ENCODE data around the gene CDKAL1.

The CDKAL1 gene

DNA sequence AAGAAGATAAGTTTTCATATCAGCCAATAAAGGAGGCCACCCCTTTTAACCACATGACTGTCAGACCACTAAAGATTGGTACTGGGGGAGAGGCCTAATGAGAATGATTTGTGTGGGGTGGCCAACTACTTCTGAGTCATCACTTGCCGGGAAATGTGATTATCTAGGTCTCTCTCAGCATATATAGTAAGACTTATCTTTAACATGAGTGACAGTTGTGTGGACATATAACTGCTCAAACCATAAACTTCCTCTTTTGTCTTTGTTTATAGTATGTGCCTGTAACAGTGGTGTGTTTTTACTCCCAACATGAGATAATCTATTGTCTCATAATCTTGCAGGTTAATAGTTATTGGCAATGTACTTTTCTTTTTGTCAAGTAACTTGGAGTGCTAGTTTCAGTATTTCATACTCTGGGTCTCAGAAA is 312.4 kb downstream of the CDKAL1 start:
- TF ChIP-seq, protein P1, sequence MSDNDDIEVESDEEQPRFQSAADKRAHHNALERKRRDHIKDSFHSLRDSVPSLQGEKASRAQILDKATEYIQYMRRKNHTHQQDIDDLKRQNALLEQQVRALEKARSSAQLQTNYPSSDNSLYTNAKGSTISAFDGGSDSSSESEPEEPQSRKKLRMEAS (IDR thresholded peaks at IDR 0.05) = no peak
- TF ChIP-seq ZBTB7A (IDR thresholded peaks at IDR 0.05; ENCODE audit: low read depth) (no peak), CREB1 (IDR thresholded peaks at IDR 0.05; ENCODE audit: low read depth) (no peak), TCF12 (IDR thresholded peaks at IDR 0.05; ENCODE audit: low read depth) (no peak), TAF1 (IDR thresholded peaks at IDR 0.05; ENCODE audit: low read depth) (no peak), TEAD4 (IDR thresholded peaks at IDR 0.05) (no peak), CEBPB (IDR thresholded peaks at IDR 0.05) (no peak), NFIC (IDR thresholded peaks at IDR 0.05) (no peak), RAD21 (IDR thresholded peaks at IDR 0.05; ENCODE audit: low read depth) (no peak), EGR1 (IDR thresholded peaks at IDR 0.05) (no peak)
- TF ChIP-seq, protein P2, sequence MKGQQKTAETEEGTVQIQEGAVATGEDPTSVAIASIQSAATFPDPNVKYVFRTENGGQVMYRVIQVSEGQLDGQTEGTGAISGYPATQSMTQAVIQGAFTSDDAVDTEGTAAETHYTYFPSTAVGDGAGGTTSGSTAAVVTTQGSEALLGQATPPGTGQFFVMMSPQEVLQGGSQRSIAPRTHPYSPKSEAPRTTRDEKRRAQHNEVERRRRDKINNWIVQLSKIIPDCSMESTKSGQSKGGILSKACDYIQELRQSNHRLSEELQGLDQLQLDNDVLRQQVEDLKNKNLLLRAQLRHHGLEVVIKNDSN (IDR thresholded peaks at IDR 0.05) = no peak
- TF ChIP-seq, protein P3, sequence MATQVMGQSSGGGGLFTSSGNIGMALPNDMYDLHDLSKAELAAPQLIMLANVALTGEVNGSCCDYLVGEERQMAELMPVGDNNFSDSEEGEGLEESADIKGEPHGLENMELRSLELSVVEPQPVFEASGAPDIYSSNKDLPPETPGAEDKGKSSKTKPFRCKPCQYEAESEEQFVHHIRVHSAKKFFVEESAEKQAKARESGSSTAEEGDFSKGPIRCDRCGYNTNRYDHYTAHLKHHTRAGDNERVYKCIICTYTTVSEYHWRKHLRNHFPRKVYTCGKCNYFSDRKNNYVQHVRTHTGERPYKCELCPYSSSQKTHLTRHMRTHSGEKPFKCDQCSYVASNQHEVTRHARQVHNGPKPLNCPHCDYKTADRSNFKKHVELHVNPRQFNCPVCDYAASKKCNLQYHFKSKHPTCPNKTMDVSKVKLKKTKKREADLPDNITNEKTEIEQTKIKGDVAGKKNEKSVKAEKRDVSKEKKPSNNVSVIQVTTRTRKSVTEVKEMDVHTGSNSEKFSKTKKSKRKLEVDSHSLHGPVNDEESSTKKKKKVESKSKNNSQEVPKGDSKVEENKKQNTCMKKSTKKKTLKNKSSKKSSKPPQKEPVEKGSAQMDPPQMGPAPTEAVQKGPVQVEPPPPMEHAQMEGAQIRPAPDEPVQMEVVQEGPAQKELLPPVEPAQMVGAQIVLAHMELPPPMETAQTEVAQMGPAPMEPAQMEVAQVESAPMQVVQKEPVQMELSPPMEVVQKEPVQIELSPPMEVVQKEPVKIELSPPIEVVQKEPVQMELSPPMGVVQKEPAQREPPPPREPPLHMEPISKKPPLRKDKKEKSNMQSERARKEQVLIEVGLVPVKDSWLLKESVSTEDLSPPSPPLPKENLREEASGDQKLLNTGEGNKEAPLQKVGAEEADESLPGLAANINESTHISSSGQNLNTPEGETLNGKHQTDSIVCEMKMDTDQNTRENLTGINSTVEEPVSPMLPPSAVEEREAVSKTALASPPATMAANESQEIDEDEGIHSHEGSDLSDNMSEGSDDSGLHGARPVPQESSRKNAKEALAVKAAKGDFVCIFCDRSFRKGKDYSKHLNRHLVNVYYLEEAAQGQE (IDR thresholded peaks at IDR 0.05; ENCODE audit: low read depth) = no peak

DNA sequence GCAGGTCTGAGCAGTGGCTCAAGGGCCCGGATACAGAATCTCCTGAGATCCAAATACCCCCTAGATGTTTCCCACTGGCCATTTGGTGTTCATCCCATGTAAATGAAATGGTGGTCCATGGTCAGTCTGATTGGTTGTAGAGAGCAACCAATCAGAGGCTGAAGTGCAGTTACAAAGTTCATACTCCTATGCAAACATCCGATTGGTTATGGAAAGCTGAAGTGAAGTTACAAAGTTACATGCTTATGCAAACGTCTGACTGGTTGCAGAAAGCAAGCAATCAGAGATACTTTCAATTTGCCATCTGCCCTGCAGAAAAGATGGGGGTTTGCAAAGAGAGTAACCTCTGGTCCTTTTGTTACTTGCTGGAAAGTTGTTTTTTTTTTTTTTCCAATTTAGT is 313.6 kb downstream of the CDKAL1 start:
- TF ChIP-seq ZBTB7A (IDR thresholded peaks at IDR 0.05; ENCODE audit: low read depth) = no peak
- no peak for TF ChIP-seq FOXM1 (IDR thresholded peaks at IDR 0.05; ENCODE audit: borderline replicate concordance, low read depth)
- no peak for TF ChIP-seq TEAD4 (IDR thresholded peaks at IDR 0.05)
- no peak for TF ChIP-seq NFIC (IDR thresholded peaks at IDR 0.05)
- TF ChIP-seq, protein P1 (IDR thresholded peaks at IDR 0.05) = no peak
- no peak for TF ChIP-seq YY1 (IDR thresholded peaks at IDR 0.05; ENCODE audit: low read depth)
- TF ChIP-seq RAD21 (IDR thresholded peaks at IDR 0.05; ENCODE audit: low read depth) = no peak
- TF ChIP-seq TAF1 (IDR thresholded peaks at IDR 0.05; ENCODE audit: low read depth) = no peak
- TF ChIP-seq TCF12 (IDR thresholded peaks at IDR 0.05; ENCODE audit: low read depth) = no peak
- no peak for TF ChIP-seq EP300 (IDR thresholded peaks at IDR 0.05; ENCODE audit: borderline replicate concordance)
- TF ChIP-seq CEBPB (IDR thresholded peaks at IDR 0.05) = no peak
- TF ChIP-seq, protein P3 (IDR thresholded peaks at IDR 0.05; ENCODE audit: low read depth) = no peak
- no peak for TF ChIP-seq CREB1 (IDR thresholded peaks at IDR 0.05; ENCODE audit: low read depth)
- TF ChIP-seq EGR1 (IDR thresholded peaks at IDR 0.05) = no peak
- TF ChIP-seq, protein P2 (IDR thresholded peaks at IDR 0.05) = no peak

DNA sequence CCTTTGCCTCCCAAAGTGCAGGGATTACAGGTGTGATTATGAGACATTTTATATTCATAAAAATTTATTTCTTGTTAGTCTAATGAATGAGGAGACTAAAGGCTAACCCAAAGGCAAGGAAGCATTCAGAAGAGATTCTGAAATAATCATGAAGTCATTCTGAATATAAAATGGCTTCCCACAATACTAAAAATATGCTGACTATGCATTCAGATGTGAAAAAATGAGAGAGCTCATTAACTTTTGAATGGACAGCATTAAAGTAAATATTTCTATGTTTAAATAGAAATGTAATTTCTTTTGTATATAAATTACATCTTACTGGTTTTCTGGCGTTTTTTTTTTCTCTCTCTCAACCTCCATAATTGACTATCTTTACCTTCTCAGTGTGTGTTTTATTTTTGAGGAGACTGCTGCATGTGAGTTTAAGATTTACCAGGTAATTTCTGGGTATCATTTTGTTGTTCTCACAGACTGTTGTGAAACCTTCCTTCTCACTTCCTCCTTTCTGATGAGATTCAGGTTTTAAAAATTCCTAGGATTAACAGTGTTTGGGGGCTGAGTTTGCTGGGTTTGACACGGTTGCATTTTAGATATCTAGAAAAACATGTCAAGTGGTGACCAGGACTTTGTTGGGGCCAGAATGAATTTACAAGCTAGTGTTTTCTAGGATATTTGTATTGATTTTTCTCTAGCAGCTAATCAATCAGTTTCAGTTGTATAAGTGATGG is 316.6 kb downstream of the CDKAL1 start:
- no peak for TF ChIP-seq ZBTB7A (IDR thresholded peaks at IDR 0.05; ENCODE audit: low read depth)
- no peak for TF ChIP-seq CEBPB (IDR thresholded peaks at IDR 0.05)
- TF ChIP-seq TEAD4 (IDR thresholded peaks at IDR 0.05) = no peak
- no peak for TF ChIP-seq FOXM1 (IDR thresholded peaks at IDR 0.05; ENCODE audit: borderline replicate concordance, low read depth)
- no peak for TF ChIP-seq YY1 (IDR thresholded peaks at IDR 0.05; ENCODE audit: low read depth)
- no peak for TF ChIP-seq NFIC (IDR thresholded peaks at IDR 0.05)
- TF ChIP-seq RAD21 (IDR thresholded peaks at IDR 0.05; ENCODE audit: low read depth) = no peak
- TF ChIP-seq, protein P2 (IDR thresholded peaks at IDR 0.05) = no peak

DNA sequence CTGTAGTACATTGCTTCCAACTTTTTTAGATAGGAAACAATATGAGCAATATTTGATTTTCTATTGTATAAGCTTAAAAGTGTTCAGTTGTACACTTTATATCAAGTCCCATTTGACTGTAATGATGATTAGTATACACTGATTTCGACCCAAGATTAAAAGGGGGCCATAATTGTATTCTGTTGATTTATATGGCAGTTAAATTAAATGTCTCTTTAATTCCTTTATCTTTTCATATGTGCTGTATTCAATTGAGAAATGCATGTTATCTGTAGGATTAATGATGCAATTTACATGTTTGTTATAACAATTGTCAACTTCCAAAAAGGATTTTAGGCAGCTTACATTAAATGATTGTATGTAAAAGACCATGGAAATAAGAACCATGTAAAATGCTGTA is 317.5 kb downstream of the CDKAL1 start:
- TF ChIP-seq CEBPB (IDR thresholded peaks at IDR 0.05) = no peak
- TF ChIP-seq, protein P3 (IDR thresholded peaks at IDR 0.05; ENCODE audit: low read depth) = no peak
- no peak for TF ChIP-seq CREB1 (IDR thresholded peaks at IDR 0.05; ENCODE audit: low read depth)
